Mammary epithelial cell (primary cell): ENCODE measurements around the gene SLC22A14.
"Not testable (repeated sequence)": the region's sequence is repeated elsewhere in the genome, so short reads cannot be mapped to it uniquely, and the experiment has no call there.

Source experiments
- EZH2 ChIP-seq: IDR thresholded peaks from 2 replicates; pipeline ENCODE4 v1.6.1; 2012; ENCODE audit warnings: low read length, inconsistent platforms, borderline replicate concordance
- TF ChIP-seq, protein P1 (sequence below), 2 donors: IDR thresholded peaks in 1 of 2; conservative IDR thresholded peaks in 1 of 2; 2 replicates each; pipeline ENCODE4 v1.5.1; 2011 to 2012; ENCODE audit warnings: inconsistent platforms in 2 of 2, low read length in 2 of 2, mild to moderate bottlenecking in 2 of 2, control low read depth in 1 of 2, low read depth in 1 of 2; ENCODE audit not compliant: insufficient read depth in 1 of 2; ENCODE audit errors: extremely low read depth in 1 of 2

DNA sequence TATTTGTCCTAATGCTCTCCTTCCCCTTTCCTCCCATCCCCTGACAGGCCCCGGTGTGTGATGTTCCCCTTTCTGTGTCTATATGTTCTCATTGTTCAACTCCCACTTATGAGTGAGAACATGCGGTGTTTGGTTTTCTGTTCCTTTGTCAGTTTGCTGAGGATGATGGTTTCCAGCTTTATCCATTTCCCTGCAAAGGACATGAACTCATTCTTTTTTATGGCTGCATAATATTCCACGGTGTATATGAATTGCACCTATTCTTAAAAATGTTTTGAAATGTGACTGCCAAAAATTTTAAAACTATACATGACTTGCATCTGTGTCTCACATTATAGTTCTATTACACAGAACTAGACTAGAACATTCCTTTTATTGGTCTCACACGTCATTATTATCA lies 38.5 kb downstream of the SLC22A14 start:
- TF ChIP-seq, protein P1, sequence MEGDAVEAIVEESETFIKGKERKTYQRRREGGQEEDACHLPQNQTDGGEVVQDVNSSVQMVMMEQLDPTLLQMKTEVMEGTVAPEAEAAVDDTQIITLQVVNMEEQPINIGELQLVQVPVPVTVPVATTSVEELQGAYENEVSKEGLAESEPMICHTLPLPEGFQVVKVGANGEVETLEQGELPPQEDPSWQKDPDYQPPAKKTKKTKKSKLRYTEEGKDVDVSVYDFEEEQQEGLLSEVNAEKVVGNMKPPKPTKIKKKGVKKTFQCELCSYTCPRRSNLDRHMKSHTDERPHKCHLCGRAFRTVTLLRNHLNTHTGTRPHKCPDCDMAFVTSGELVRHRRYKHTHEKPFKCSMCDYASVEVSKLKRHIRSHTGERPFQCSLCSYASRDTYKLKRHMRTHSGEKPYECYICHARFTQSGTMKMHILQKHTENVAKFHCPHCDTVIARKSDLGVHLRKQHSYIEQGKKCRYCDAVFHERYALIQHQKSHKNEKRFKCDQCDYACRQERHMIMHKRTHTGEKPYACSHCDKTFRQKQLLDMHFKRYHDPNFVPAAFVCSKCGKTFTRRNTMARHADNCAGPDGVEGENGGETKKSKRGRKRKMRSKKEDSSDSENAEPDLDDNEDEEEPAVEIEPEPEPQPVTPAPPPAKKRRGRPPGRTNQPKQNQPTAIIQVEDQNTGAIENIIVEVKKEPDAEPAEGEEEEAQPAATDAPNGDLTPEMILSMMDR (conservative IDR thresholded peaks at IDR 0.05 in 1 of 2, IDR thresholded peaks at IDR 0.05 in 1 of 2; ENCODE audit: extremely low read depth in 1 of 2, insufficient read depth in 1 of 2, low read depth in 1 of 2, low read length in 2 of 2): not testable (repeated sequence)
- not testable (repeated sequence) for TF ChIP-seq EZH2
